Right hindlimb (tissue), 1 donor: Measurements from ENCODE around the gene CDK6.

Experiments
- DNase-seq: peaks from one replicate; pipeline ENCODE4 v3.0.0-alpha.2; 2018

The CDK6 gene

GRCh38 chr7:92567460-92567859 lies 268.9 kb downstream of the CDK6 start:
- DNase-seq: no peak

DNA sequence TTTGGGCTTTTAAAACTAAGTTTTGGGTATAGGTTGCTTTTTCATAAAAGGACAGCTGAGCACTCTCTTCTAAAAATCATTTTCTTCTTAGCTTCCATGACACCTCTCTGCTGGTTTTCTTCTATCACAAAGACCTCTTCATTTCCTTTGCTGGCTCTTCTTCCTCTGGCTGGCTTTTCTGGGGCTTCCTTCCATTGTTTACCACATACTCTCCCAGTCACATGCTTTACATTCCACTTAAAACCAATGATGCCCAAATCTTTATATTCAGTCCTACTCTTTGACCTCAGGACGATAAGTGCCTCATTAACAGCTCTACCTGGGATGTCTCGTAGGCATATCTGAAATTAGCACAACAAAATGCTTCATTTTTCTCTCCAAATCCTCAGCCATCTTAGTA lies 273.0 kb downstream of the CDK6 start:
- no peak for DNase-seq

DNA sequence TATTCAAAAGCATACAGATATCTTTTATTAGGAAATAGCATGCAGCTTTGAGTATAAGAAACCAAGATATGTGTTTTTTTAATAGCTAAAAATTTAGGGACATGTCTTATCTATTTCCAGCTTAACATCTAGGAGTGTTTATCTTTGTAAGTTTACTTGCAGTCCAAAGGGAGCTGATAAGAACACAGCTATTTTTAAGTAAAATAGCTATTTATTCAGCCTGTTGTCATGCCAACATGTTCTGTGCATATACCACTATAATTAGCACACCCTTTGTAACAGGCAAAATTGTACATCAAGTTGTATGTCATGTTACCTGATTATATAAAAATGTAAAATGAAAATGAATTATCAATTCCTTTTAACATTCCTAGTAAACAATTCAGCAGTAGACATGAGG lies 275.8 kb downstream of the CDK6 start:
- DNase-seq: no peak

DNA sequence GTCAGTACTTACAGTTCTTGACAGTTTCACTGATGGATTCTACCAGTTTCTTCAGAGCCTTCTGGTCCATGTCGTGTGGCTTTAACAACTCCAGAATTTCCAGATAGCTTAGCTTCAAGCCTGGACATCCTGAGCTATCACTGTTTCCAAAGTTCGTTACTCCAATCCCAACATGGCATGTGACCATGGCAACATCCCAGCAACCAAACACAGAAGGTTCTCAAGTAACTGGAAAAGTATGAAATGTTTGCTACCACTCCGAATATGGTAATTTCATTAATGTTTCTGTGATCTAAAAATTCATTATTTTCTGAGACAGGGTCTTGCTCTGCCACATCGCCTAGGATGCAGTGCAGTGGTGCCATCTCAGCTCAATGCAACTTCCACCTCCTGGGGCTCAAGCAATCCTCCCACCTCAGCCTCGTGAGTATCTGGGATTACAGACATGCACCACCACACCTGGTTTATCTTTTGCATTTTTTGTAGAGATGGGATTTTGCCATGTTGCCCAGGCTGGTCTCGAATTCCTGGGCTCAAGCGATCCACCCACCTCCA lies 278.5 kb downstream of the CDK6 start:
- no peak for DNase-seq

- DNase-seq: no peak
Measured at GRCh38 chr7:92557249-92557648, 279.1 kb downstream of the CDK6 start.
